Liver (tissue), 3 donors: ENCODE data around the gene LYZ.

Experiments used
- CTCF ChIP-seq: fragments of 150-350 bp; IDR thresholded peaks from 2 replicates; pipeline ENCODE4 v1.5.1; 2017; ENCODE audit warnings: improper control_type of control experiment, low read depth, low read length; ENCODE audit not compliant: missing input control
- EGR1 ChIP-seq, 2 donors: IDR thresholded peaks; 2 replicates each; pipeline ENCODE4 v1.6.1; 2016 to 2018; ENCODE audit warnings: antibody characterized with exemption in 2 of 2, low read depth in 2 of 2
- GABPA ChIP-seq, 2 donors: IDR thresholded peaks in 1 of 2; conservative IDR thresholded peaks in 1 of 2; 2 replicates each; pipeline ENCODE4 v1.6.1; 2016; ENCODE audit warnings: antibody characterized with exemption in 2 of 2, mild to moderate bottlenecking in 1 of 2, moderate library complexity in 1 of 2
- JUND ChIP-seq, 2 donors: IDR thresholded peaks; 2 replicates each; pipeline ENCODE4 v1.6.1; 2016; ENCODE audit warnings: antibody characterized with exemption in 2 of 2
- MAX ChIP-seq: IDR thresholded peaks from 2 replicates; pipeline ENCODE4 v1.6.1; 2016; ENCODE audit warnings: antibody characterized with exemption
- NR2F2 ChIP-seq: IDR thresholded peaks from 2 replicates; pipeline ENCODE4 v1.6.1; 2016; ENCODE audit warnings: antibody characterized with exemption
- RXRA ChIP-seq, 2 donors: IDR thresholded peaks; 2 replicates each; pipeline ENCODE4 v1.6.1; 2017 to 2018; ENCODE audit warnings: antibody characterized with exemption in 2 of 2, mild to moderate bottlenecking in 1 of 2
- ZBTB33 ChIP-seq: IDR thresholded peaks from 2 replicates; pipeline ENCODE4 v1.6.1; 2016; ENCODE audit warnings: antibody characterized with exemption
- donor health status: healthy.
- donor health status: healthy.

- no peak for TF ChIP-seq CTCF
- no peak for TF ChIP-seq ZBTB33
- TF ChIP-seq EGR1 (IDR thresholded peaks at IDR 0.05; ENCODE audit: low read depth in 2 of 2): no peak
- no peak for TF ChIP-seq RXRA (IDR thresholded peaks at IDR 0.05)
- no peak for TF ChIP-seq JUND (IDR thresholded peaks at IDR 0.05)
- no peak for TF ChIP-seq NR2F2
- peak; percentile 65 for TF ChIP-seq MAX
- TF ChIP-seq GABPA (IDR thresholded peaks at IDR 0.05 in 1 of 2, conservative IDR thresholded peaks at IDR 0.05 in 1 of 2): no peak
These were observed 8.2 kb upstream of the LYZ start for GRCh38 chr12:69339999-69340398.
